HCT116 (cell line): ENCODE data around the gene FNDC3B. TPM values are rescaled to one million over a fixed set of nuclear protein-coding genes. Genes with fewer than 3 reads are reported as not detected.

Experiments
- ATAC-seq: fragments of 200-7000 bp; cut with Tn5 transposase; 2 replicates; pipeline ENCODE4 v1.9.1; 2020; ENCODE audit warnings: mild to moderate bottlenecking, moderate library complexity
- BruUV-seq: library from RNA; stranded (reverse); fragments of 400-500 nt; replicated peaks from 2 replicates; lab custom pipeline; 2021; lab: Mats Ljungman, UMichigan
- CTCF ChIA-PET: fragments of 300-600 bp; sonication (Branson Sonifier 250); formaldehyde crosslinking; loops from one replicate; lab custom pipeline; 2021; ENCODE audit warnings: antibody characterized with exemption; lab: Charles Lee
- POLR2A ChIA-PET: fragments of 300-600, 350-600 bp; sonication (Branson Sonifier 250); formaldehyde crosslinking; loops from one replicate; lab custom pipeline; 2021; ENCODE audit warnings: antibody characterized with exemption; lab: Charles Lee
- RAD21 ChIA-PET, 2 experiments: fragments of 300-600 bp; sonication (Branson Sonifier 250); formaldehyde crosslinking; loops; one replicate each; lab custom pipeline; 2023; ENCODE audit warnings: low total read pairs in 2 of 2; ENCODE audit not compliant: uncharacterized antibody in 2 of 2, unreplicated experiment in 2 of 2, low non-redundant PET in 1 of 2; lab: Charles Lee
- DNase-seq: peaks from one replicate; pipeline ENCODE4 v3.0.0-alpha.2; 2010; ENCODE audit warnings: low read depth, low spot score
- H2AFZ ChIP-seq: fragments of 200-600 bp; shearing (Covaris generic), sonication (generic); 2 replicates; pipeline ENCODE4 v1.6.1; 2017; ENCODE audit warnings: low read depth, mixed run types, mixed read lengths, antibody characterized with exemption, low read length; ENCODE audit not compliant: poor library complexity, severe bottlenecking
- H3K27ac ChIP-seq: 2 replicates; pipeline ENCODE4 v1.5.1; 2012; ENCODE audit warnings: low read depth, low read length
- H3K27me3 ChIP-seq: fragments of 200-600 bp; sonication (generic); 2 replicates; pipeline ENCODE4 v1.6.1; 2016; ENCODE audit warnings: mixed run types, low read length, mixed read lengths; ENCODE audit not compliant: insufficient read depth
- H3K36me3 ChIP-seq, 2 experiments: fragments of 200-500 bp in 1 of 2; fragments of 200-600 bp in 1 of 2; sonication (Bioruptor generic) in 1 of 2; sonication (generic) in 1 of 2; 2 replicates each; pipeline versions ENCODE4 v1.5.1 to v1.6.1; 2014 to 2016; ENCODE audit warnings: low read length in 2 of 2, inconsistent platforms in 1 of 2, mixed read lengths in 1 of 2, mixed run types in 1 of 2; ENCODE audit not compliant: insufficient read depth in 2 of 2, control insufficient read depth in 1 of 2
- H3K4me1 ChIP-seq, 2 experiments: fragments of 200-600 bp in 1 of 2; sonication (generic) in 1 of 2; 2 replicates each; pipeline versions ENCODE4 v1.5.1 to v1.6.1; 2012 to 2017; ENCODE audit warnings: low read length in 2 of 2, inconsistent platforms in 1 of 2, mild to moderate bottlenecking in 1 of 2, mixed read lengths in 1 of 2, mixed run types in 1 of 2, moderate library complexity in 1 of 2; ENCODE audit not compliant: insufficient read depth in 2 of 2, control insufficient read depth in 1 of 2
- H3K4me2 ChIP-seq: fragments of 200-600 bp; sonication (generic); 2 replicates; pipeline ENCODE4 v1.6.1; 2017; ENCODE audit warnings: mixed run types, low read length, mixed read lengths
- H3K4me3 ChIP-seq, 2 experiments: fragments of 200-600 bp in 1 of 2; sonication (generic) in 1 of 2; replicated peaks in 1 of 2; 2 replicates each; pipeline ENCODE4 v1.5.1; 2011 to 2016; ENCODE audit warnings: low read length in 2 of 2, control low read depth in 1 of 2, low read depth in 1 of 2, mild to moderate bottlenecking in 1 of 2, mixed read lengths in 1 of 2, mixed run types in 1 of 2
- H3K79me2 ChIP-seq: fragments of 200-600 bp; sonication (generic); 2 replicates; pipeline ENCODE4 v1.6.1; 2017; ENCODE audit warnings: mild to moderate bottlenecking, mixed run types, low read length, moderate library complexity, mixed read lengths; ENCODE audit not compliant: insufficient read depth
- H3K9ac ChIP-seq: fragments of 200-600 bp; sonication (generic); 2 replicates; pipeline ENCODE4 v1.6.1; 2016; ENCODE audit warnings: low read length, mixed read lengths
- H3K9me2 ChIP-seq: fragments of 200-600 bp; sonication (generic), shearing (Covaris generic); 2 replicates; pipeline ENCODE4 v1.6.1; 2017; ENCODE audit warnings: mixed run types, mild to moderate bottlenecking, moderate library complexity; ENCODE audit not compliant: insufficient read depth
- H3K9me3 ChIP-seq, 2 experiments: fragments of 200-500 bp in 1 of 2; fragments of 200-600 bp in 1 of 2; sonication (Bioruptor generic) in 1 of 2; sonication (generic) in 1 of 2; 2 replicates each; pipeline ENCODE4 v1.6.1; 2014 to 2017; ENCODE audit warnings: low read length in 2 of 2, mixed read lengths in 2 of 2, inconsistent platforms in 1 of 2, low read depth in 1 of 2, mild to moderate bottlenecking in 1 of 2, mixed run types in 1 of 2, moderate library complexity in 1 of 2; ENCODE audit not compliant: control insufficient read depth in 1 of 2, insufficient read depth in 1 of 2
- H4K20me1 ChIP-seq: fragments of 200-600 bp; sonication (generic), shearing (Covaris generic); 2 replicates; pipeline ENCODE4 v1.6.1; 2017; ENCODE audit warnings: mixed run types, mild to moderate bottlenecking, moderate library complexity; ENCODE audit not compliant: insufficient read depth
- EZH2 ChIP-seq: fragments of 200-600 bp; sonication (generic); IDR thresholded peaks from 2 replicates; pipeline ENCODE4 v1.6.1; 2017; ENCODE audit warnings: antibody characterized with exemption, mixed run types
- RAD21 ChIP-seq: IDR thresholded peaks from 2 replicates; pipeline ENCODE4 v1.6.1; 2012; ENCODE audit warnings: low read depth, mild to moderate bottlenecking
- SP1 ChIP-seq: IDR thresholded peaks from 2 replicates; pipeline ENCODE4 v1.6.1; 2012; ENCODE audit warnings: low read depth
- TCF7L2 ChIP-seq: IDR thresholded peaks from 2 replicates; pipeline ENCODE4 v1.7.0; 2011; ENCODE audit warnings: borderline replicate concordance, inconsistent platforms; ENCODE audit not compliant: insufficient read depth, insufficient read length; ENCODE audit errors: extremely low read depth
- YY1 ChIP-seq: IDR thresholded peaks from 2 replicates; pipeline ENCODE4 v1.6.1; 2011; ENCODE audit warnings: low read length, low read depth, moderate library complexity, mild to moderate bottlenecking; ENCODE audit not compliant: insufficient replicate concordance; ENCODE audit errors: extremely low read depth
- ZNF274 ChIP-seq: fragments of 200-500 bp; sonication (Bioruptor generic); IDR thresholded peaks from 2 replicates; pipeline ENCODE4 v1.6.1; 2014; ENCODE audit warnings: mild to moderate bottlenecking, low read depth, low read length, inconsistent platforms
- intact Hi-C: fragments of 100-400 bp; cut with micrococcal nuclease; formaldehyde crosslinking; loops from 2 replicates; pipeline ENCODE4 v1.10.0; 2022
- total RNA-seq: library from RNA; stranded (reverse); gene quantifications from one replicate; pipeline ENCODE4 v1.2.1, GENCODE V29; 2021; ENCODE audit not compliant: unreplicated experiment
- TF ChIP-seq, protein P1 (sequence below): IDR thresholded peaks from 2 replicates; pipeline ENCODE4 v1.6.1; 2011; ENCODE audit warnings: mild to moderate bottlenecking, low read length, moderate library complexity; ENCODE audit not compliant: insufficient replicate concordance; ENCODE audit errors: extremely low read depth
- TF ChIP-seq, protein P2 (sequence below): IDR thresholded peaks from 2 replicates; pipeline ENCODE4 v1.6.1; 2012; ENCODE audit warnings: low read depth

FNDC3B gene
- total RNA-seq, 1 experiment from 2014 or later, result 45.7 TPM

DNA sequence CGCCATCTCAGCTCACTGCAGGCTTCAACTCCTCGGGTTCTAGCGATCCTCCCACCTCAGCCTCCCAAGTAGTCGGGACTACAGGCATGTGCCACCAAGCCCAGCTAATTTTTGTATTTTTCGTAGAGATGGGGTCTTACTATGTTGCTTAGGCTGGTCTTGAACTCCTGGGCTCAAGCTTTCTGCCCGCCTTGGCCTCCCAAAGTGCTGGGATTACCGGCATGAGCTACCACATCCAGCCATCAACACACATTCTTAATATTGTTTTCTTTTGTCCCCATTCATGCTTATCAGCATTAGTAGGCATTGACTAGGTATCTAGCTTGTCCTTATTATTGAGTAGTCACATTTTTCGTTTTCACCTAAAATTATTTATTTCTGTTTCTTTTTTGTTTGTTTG lies 240.6 kb downstream of the FNDC3B start:
- Histone ChIP-seq H3K79me2 (no peaks in the 10 kb centered on the region), H2AFZ (no peak overlapping the region), H3K27me3 (no peaks in the 10 kb centered on the region), H4K20me1 (no peaks in the 10 kb centered on the region), H3K36me3 (no peaks in the 10 kb centered on the region), H3K4me3 (no peak overlapping the region), H3K9me3 (no peaks in the 10 kb centered on the region), H3K4me2 (no peak overlapping the region), H3K9me2 (no peaks in the 10 kb centered on the region), H3K9ac (no peak overlapping the region), H3K4me1 (no peaks in the 10 kb centered on the region), H3K27ac (no peak overlapping the region)
- ATAC-seq (no peak), DNase-seq (no peak)
- ChIA-PET CTCF (interaction anchor here (1.6 kb wide), 1 partner anchor 52 kb away, joined by 3 read pairs; no protein-coding TSS in a partner anchor), RAD21 (no interaction called here), POLR2A (no interaction called here)
- no peak for TF ChIP-seq TCF7L2
- no peak for TF ChIP-seq RAD21
- TF ChIP-seq, protein P1, sequence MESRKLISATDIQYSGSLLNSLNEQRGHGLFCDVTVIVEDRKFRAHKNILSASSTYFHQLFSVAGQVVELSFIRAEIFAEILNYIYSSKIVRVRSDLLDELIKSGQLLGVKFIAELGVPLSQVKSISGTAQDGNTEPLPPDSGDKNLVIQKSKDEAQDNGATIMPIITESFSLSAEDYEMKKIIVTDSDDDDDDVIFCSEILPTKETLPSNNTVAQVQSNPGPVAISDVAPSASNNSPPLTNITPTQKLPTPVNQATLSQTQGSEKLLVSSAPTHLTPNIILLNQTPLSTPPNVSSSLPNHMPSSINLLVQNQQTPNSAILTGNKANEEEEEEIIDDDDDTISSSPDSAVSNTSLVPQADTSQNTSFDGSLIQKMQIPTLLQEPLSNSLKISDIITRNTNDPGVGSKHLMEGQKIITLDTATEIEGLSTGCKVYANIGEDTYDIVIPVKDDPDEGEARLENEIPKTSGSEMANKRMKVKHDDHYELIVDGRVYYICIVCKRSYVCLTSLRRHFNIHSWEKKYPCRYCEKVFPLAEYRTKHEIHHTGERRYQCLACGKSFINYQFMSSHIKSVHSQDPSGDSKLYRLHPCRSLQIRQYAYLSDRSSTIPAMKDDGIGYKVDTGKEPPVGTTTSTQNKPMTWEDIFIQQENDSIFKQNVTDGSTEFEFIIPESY, result no peak
- TF ChIP-seq, protein P2, sequence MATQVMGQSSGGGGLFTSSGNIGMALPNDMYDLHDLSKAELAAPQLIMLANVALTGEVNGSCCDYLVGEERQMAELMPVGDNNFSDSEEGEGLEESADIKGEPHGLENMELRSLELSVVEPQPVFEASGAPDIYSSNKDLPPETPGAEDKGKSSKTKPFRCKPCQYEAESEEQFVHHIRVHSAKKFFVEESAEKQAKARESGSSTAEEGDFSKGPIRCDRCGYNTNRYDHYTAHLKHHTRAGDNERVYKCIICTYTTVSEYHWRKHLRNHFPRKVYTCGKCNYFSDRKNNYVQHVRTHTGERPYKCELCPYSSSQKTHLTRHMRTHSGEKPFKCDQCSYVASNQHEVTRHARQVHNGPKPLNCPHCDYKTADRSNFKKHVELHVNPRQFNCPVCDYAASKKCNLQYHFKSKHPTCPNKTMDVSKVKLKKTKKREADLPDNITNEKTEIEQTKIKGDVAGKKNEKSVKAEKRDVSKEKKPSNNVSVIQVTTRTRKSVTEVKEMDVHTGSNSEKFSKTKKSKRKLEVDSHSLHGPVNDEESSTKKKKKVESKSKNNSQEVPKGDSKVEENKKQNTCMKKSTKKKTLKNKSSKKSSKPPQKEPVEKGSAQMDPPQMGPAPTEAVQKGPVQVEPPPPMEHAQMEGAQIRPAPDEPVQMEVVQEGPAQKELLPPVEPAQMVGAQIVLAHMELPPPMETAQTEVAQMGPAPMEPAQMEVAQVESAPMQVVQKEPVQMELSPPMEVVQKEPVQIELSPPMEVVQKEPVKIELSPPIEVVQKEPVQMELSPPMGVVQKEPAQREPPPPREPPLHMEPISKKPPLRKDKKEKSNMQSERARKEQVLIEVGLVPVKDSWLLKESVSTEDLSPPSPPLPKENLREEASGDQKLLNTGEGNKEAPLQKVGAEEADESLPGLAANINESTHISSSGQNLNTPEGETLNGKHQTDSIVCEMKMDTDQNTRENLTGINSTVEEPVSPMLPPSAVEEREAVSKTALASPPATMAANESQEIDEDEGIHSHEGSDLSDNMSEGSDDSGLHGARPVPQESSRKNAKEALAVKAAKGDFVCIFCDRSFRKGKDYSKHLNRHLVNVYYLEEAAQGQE, result no peak
- TF ChIP-seq YY1, result no peak
- TF ChIP-seq ZNF274, result no peak
- TF ChIP-seq EZH2, result no peak
- no peak for TF ChIP-seq SP1
- intact Hi-C loops, result no loop called here
- no TSS peak for BruUV-seq
